Neural cell (in vitro differentiated cells): ENCODE measurements around the gene KIT. TPM values are rescaled to one million over a fixed set of nuclear protein-coding genes. Genes with fewer than 3 reads are reported as not detected.

Experiments used
- H2AFZ ChIP-seq: fragments of 200-600, 300-800 bp; sonication (generic), shearing (Covaris generic); 2 replicates; pipeline ENCODE4 v1.6.0; 2014; ENCODE audit warnings: low read depth, mild to moderate bottlenecking, antibody characterized with exemption, low read length, moderate library complexity
- H3F3A ChIP-seq: fragments of 200-600 bp; shearing (Covaris generic); 2 replicates; pipeline ENCODE4 v1.6.1; 2016; ENCODE audit warnings: mild to moderate bottlenecking, moderate library complexity, mixed read lengths, antibody characterized with exemption, low read length; ENCODE audit not compliant: insufficient read depth, poor library complexity, severe bottlenecking
- H3K27ac ChIP-seq: fragments of 200-600, 300-800 bp; sonication (generic), shearing (Covaris generic); 2 replicates; pipeline ENCODE4 v1.5.1; 2014; ENCODE audit warnings: mild to moderate bottlenecking, low read length, moderate library complexity
- H3K27me3 ChIP-seq: fragments of 300-800, 200-600 bp; sonication (generic), shearing (Covaris generic); 2 replicates; pipeline ENCODE4 v1.6.0; 2014; ENCODE audit warnings: mild to moderate bottlenecking, low read depth, low read length, moderate library complexity; ENCODE audit not compliant: insufficient read depth
- H3K36me3 ChIP-seq: fragments of 300-800, 200-600 bp; sonication (generic), shearing (Covaris generic); 2 replicates; pipeline ENCODE4 v1.5.1; 2014; ENCODE audit warnings: mild to moderate bottlenecking, antibody characterized with exemption, low read length, moderate library complexity; ENCODE audit not compliant: insufficient read depth
- H3K4me2 ChIP-seq: fragments of 300-800, 200-600 bp; sonication (generic), shearing (Covaris generic); 2 replicates; pipeline ENCODE4 v1.6.0; 2014; ENCODE audit warnings: mild to moderate bottlenecking, low read length
- H3K4me3 ChIP-seq: fragments of 300-800, 200-600 bp; sonication (generic), shearing (Covaris generic); 2 replicates; pipeline ENCODE4 v1.5.1; 2014; ENCODE audit warnings: mild to moderate bottlenecking, low read length, moderate library complexity
- H3K79me2 ChIP-seq: fragments of 200-600 bp; shearing (Covaris generic); replicated peaks from 2 replicates; pipeline ENCODE4 v1.6.0; 2014; ENCODE audit warnings: mild to moderate bottlenecking, low read length, moderate library complexity; ENCODE audit not compliant: insufficient read depth
- H3K9ac ChIP-seq: fragments of 300-800, 200-600 bp; sonication (generic), shearing (Covaris generic); 2 replicates; pipeline ENCODE4 v1.6.1; 2016; ENCODE audit warnings: mild to moderate bottlenecking, low read length, mixed read lengths
- H3K9me2 ChIP-seq: fragments of 200-600 bp; shearing (Covaris generic); 2 replicates; pipeline ENCODE4 v1.6.1; 2016; ENCODE audit warnings: mild to moderate bottlenecking, low read length, mixed read lengths; ENCODE audit not compliant: insufficient read depth
- H3K9me3 ChIP-seq: fragments of 200-600, 300-800 bp; sonication (generic), shearing (Covaris generic); 2 replicates; pipeline ENCODE4 v1.6.1; 2016; ENCODE audit warnings: mild to moderate bottlenecking, mixed run types, low read length, moderate library complexity, mixed read lengths
- H4K20me1 ChIP-seq: fragments of 200-600 bp; shearing (Covaris generic); 2 replicates; pipeline ENCODE4 v1.6.1; 2016; ENCODE audit warnings: mild to moderate bottlenecking, mixed run types; ENCODE audit not compliant: insufficient read depth
- EP300 ChIP-seq: fragments of 450-650 bp; conservative IDR thresholded peaks from 2 replicates; pipeline ENCODE4 v1.6.1; 2014; ENCODE audit warnings: antibody characterized with exemption, mild to moderate bottlenecking, moderate library complexity; ENCODE audit not compliant: poor library complexity, severe bottlenecking
- EZH2 ChIP-seq: fragments of 200-600, 300-800 bp; shearing (Covaris generic), sonication (generic); IDR thresholded peaks from 2 replicates; pipeline ENCODE4 v1.6.1; 2014; ENCODE audit warnings: antibody characterized with exemption, low read length, borderline replicate concordance, mild to moderate bottlenecking; ENCODE audit not compliant: insufficient read depth, poor library complexity, severe bottlenecking
- MXI1 ChIP-seq: fragments of 450-650 bp; conservative IDR thresholded peaks from 2 replicates; pipeline ENCODE4 v1.6.1; 2014; ENCODE audit warnings: antibody characterized with exemption, mild to moderate bottlenecking; ENCODE audit not compliant: poor library complexity, severe bottlenecking
- RAD21 ChIP-seq: fragments of 450-650 bp; conservative IDR thresholded peaks from 2 replicates; pipeline ENCODE4 v1.6.1; 2014; ENCODE audit warnings: antibody characterized with exemption, mild to moderate bottlenecking, moderate library complexity
- SMC3 ChIP-seq: fragments of 450-650 bp; conservative IDR thresholded peaks from 2 replicates; pipeline ENCODE4 v1.6.1; 2014; ENCODE audit warnings: antibody characterized with exemption, mild to moderate bottlenecking, moderate library complexity; ENCODE audit not compliant: poor library complexity
- TAF1 ChIP-seq: IDR thresholded peaks from 2 replicates; pipeline ENCODE4 v1.6.1; 2012; ENCODE audit warnings: low read depth
- polyA plus RNA-seq: library from polyadenylated mRNA; depleted of rRNA; stranded (reverse); fragments of >200 nt; gene quantifications from 2 replicates; pipeline ENCODE4 v1.2.3, GENCODE V29; 2014
- TF ChIP-seq, protein P1 (sequence below): fragments of 450-650 bp; IDR thresholded peaks from 2 replicates; pipeline ENCODE4 v1.5.1; 2014; ENCODE audit warnings: antibody characterized with exemption, mild to moderate bottlenecking, moderate library complexity; ENCODE audit not compliant: poor library complexity, severe bottlenecking
- TF ChIP-seq, protein P2 (sequence below): IDR thresholded peaks from 2 replicates; pipeline ENCODE4 v1.6.1; 2012; ENCODE audit warnings: borderline replicate concordance

Gene KIT
- polyA plus RNA-seq, 1 donor from 2014 or later = 0.95 TPM

- no peaks in the 10 kb centered on the region for H3K79me2 ChIP-seq
- no peak overlapping the region for H2AFZ ChIP-seq
- TF ChIP-seq SMC3 (no peak), EZH2 (no peak), MXI1 (no peak), EP300 (no peak), TAF1 (no peak)
- TF ChIP-seq, protein P1, sequence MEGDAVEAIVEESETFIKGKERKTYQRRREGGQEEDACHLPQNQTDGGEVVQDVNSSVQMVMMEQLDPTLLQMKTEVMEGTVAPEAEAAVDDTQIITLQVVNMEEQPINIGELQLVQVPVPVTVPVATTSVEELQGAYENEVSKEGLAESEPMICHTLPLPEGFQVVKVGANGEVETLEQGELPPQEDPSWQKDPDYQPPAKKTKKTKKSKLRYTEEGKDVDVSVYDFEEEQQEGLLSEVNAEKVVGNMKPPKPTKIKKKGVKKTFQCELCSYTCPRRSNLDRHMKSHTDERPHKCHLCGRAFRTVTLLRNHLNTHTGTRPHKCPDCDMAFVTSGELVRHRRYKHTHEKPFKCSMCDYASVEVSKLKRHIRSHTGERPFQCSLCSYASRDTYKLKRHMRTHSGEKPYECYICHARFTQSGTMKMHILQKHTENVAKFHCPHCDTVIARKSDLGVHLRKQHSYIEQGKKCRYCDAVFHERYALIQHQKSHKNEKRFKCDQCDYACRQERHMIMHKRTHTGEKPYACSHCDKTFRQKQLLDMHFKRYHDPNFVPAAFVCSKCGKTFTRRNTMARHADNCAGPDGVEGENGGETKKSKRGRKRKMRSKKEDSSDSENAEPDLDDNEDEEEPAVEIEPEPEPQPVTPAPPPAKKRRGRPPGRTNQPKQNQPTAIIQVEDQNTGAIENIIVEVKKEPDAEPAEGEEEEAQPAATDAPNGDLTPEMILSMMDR = no peak
- no peak overlapping the region for H3K9ac ChIP-seq
- H3F3A ChIP-seq = no peaks in the 10 kb centered on the region
- H4K20me1 ChIP-seq = no peaks in the 10 kb centered on the region
- H3K4me2 ChIP-seq = no peak overlapping the region
- H3K27me3 ChIP-seq = no peaks in the 10 kb centered on the region
- H3K4me3 ChIP-seq = no peak overlapping the region
- no peaks in the 10 kb centered on the region for H3K36me3 ChIP-seq
- H3K9me3 ChIP-seq = no peaks in the 10 kb centered on the region
- H3K9me2 ChIP-seq = no peaks in the 10 kb centered on the region
- no peak overlapping the region for H3K27ac ChIP-seq
Observed at GRCh38 chr4:54678826-54679225, 21.1 kb downstream of the KIT start.

DNA sequence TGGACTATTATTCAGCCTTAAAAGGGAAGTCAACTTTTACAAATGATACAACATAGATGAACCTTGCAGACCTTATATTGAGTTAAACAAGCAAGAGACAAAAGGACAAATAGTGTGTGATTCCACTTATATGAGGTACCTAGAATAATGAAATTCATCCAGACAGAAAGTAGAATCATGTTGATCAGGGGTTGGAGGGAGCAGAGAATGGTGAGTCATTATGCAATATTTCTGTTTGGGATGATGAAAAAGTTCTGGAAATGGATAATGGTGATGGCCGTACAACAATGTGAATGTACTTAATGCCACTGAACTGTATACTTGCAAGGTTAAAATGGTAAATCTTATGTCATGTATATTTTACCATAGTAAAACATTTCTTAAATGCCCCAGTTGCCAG is 22.1 kb downstream of the KIT start:
- Histone ChIP-seq H3K27me3 (no peaks in the 10 kb centered on the region), H3K4me2 (no peak overlapping the region), H3K4me3 (no peak overlapping the region), H3K9me2 (no peaks in the 10 kb centered on the region), H3K9ac (no peak overlapping the region), H4K20me1 (no peaks in the 10 kb centered on the region), H3K36me3 (no peaks in the 10 kb centered on the region), H3K9me3 (no peaks in the 10 kb centered on the region), H3K79me2 (no peaks in the 10 kb centered on the region), H3K27ac (no peak overlapping the region), H2AFZ (no peak overlapping the region), H3F3A (no peaks in the 10 kb centered on the region)
- TF ChIP-seq RAD21 = no peak
- TF ChIP-seq, protein P1 = no peak
- TF ChIP-seq, protein P2, sequence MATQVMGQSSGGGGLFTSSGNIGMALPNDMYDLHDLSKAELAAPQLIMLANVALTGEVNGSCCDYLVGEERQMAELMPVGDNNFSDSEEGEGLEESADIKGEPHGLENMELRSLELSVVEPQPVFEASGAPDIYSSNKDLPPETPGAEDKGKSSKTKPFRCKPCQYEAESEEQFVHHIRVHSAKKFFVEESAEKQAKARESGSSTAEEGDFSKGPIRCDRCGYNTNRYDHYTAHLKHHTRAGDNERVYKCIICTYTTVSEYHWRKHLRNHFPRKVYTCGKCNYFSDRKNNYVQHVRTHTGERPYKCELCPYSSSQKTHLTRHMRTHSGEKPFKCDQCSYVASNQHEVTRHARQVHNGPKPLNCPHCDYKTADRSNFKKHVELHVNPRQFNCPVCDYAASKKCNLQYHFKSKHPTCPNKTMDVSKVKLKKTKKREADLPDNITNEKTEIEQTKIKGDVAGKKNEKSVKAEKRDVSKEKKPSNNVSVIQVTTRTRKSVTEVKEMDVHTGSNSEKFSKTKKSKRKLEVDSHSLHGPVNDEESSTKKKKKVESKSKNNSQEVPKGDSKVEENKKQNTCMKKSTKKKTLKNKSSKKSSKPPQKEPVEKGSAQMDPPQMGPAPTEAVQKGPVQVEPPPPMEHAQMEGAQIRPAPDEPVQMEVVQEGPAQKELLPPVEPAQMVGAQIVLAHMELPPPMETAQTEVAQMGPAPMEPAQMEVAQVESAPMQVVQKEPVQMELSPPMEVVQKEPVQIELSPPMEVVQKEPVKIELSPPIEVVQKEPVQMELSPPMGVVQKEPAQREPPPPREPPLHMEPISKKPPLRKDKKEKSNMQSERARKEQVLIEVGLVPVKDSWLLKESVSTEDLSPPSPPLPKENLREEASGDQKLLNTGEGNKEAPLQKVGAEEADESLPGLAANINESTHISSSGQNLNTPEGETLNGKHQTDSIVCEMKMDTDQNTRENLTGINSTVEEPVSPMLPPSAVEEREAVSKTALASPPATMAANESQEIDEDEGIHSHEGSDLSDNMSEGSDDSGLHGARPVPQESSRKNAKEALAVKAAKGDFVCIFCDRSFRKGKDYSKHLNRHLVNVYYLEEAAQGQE = no peak
